22Rv1 (cell line): ENCODE results near the gene FCRL6.

Source experiments
- ZFX ChIP-seq: fragments of 450-650 bp; IDR thresholded peaks from 2 replicates; pipeline ENCODE4 v1.6.1; 2017; ENCODE audit warnings: antibody characterized with exemption, borderline replicate concordance
- TF ChIP-seq, protein P1 (sequence below): fragments of 450-650 bp; IDR thresholded peaks from 2 replicates; pipeline ENCODE4 v1.5.1; 2017; ENCODE audit warnings: mild to moderate bottlenecking

DNA sequence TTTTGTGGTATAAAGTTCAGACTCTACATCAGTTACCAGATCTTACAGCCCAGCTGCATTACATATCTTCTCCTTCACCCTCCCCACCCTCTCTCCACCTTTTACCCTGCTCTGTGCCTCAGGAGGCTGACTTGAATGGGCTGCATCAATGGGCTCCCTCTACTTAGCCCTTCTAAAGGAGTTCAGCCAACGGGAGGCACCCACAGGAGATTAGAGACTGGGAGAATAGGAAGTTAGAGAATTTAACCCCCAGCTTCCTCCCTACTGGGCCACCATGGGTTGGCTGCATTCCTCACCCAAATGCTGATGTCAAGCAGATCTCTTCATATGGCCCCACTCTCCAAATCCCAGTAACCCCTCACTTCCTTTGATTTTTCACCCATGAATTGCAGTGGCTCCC, 38.5 kb upstream of the FCRL6 start:
- TF ChIP-seq, protein P1, sequence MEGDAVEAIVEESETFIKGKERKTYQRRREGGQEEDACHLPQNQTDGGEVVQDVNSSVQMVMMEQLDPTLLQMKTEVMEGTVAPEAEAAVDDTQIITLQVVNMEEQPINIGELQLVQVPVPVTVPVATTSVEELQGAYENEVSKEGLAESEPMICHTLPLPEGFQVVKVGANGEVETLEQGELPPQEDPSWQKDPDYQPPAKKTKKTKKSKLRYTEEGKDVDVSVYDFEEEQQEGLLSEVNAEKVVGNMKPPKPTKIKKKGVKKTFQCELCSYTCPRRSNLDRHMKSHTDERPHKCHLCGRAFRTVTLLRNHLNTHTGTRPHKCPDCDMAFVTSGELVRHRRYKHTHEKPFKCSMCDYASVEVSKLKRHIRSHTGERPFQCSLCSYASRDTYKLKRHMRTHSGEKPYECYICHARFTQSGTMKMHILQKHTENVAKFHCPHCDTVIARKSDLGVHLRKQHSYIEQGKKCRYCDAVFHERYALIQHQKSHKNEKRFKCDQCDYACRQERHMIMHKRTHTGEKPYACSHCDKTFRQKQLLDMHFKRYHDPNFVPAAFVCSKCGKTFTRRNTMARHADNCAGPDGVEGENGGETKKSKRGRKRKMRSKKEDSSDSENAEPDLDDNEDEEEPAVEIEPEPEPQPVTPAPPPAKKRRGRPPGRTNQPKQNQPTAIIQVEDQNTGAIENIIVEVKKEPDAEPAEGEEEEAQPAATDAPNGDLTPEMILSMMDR: no peak
- no peak for TF ChIP-seq ZFX
